Stimulated activated CD4-positive, alpha-beta T cell treated with anti-CD3 and anti-CD28 coated beads, Interleukin-15, amount 100 ng/mL, for 48 hours (primary cell): ENCODE results near the gene COL4A2.

ENCODE experiments used
- DNase-seq, 2 donors: peaks; one replicate each; pipeline ENCODE4 v3.0.0-alpha.2; 2020; ENCODE audit warnings: low read depth in 2 of 2

Gene COL4A2

DNA sequence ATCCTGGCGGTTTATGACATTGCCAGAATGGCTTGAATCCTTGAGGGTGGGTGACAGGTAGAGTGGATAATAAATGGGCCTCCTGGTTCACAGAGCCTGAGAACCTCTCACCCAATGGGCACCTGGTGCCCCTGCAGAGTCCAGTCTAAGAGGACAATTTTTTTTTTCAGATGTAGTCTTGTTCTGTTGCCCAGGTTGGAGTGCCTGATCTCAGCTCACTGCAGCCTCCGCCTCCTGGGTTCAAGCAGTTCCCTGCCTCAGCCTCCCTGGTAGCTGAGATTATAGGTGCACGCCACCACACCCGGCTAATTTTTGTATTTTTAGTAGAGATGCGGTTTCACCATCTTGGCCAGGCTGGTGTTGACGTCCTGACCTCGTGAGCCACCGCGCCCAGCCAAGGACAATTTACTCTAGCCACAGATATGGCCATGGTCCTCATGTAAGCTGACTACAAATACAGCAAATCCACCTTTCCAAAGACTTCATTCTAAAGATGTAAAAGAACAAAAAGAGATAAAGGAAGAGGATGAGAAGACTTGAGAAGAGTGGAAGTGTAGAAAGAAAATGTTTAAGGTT, 33.0 kb downstream of the COL4A2 start:
- no peak for DNase-seq

DNA sequence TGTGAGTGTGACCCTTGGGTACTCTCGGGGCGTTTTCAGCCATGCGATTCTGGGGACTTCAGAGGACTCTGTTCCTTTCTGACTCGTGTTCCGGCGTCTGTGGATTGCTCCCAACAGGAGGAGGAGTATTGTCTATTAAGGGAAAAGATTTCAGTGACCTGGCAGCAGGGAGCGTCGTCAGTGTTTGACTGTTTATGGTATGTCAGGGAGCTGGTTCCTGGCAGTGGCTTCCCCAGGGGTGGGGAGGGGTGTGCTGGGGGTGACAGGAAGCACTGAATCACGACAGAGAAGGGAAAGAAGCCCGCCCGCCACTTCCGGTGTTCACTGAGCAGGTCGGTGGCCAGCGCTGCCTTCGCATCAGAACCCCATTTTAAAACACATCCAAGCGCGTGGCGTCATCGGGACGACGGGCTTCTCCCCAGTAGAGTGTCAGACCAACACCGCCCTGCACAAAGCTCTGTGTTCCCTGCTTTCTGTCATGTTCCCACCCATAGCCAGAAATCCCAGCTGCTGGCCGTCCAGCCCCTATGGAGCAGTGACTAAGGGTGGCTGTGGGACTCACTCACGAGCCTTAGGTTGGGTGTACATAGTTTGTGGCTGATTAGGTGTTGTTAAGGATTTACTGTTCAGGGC, 33.8 kb downstream of the COL4A2 start:
- peak; percentile 51 to 63 for DNase-seq

DNA sequence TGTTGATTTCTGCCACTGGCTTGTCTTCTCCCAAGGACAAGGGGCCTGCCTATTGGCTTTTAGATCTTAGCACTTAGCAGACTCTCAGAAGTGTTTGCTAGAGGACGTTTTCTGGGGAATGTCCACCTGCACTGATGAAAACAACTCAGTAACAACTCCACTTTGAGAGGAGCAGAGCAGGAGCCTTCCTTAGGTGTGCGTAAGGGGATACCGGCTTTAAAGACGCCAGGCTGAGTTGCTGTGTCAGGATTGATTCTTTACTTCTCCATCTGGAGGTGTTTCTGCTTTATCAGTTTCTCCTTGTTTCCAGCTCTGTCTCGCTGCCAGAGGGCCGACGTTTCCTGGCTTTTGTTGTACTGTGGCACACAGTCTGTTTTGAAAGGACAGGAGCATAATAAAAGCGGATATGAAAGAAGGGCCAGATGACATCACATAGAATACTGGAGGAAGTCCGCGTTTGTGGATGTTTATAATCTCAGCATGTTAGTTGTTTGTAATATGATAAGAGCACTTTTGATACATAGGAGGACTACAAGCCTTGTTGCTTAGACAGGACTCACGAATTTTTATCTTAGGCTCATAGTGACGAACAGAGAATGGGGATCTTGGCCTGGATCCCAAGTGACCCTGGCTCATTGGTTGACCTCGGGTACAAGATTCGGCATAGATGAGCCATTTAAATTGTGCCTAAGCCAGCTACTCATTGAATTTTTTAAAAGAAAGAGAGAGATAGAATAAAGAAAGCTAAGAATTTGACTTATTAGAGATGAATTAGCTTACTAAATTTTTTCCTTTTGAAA, 34.6 kb downstream of the COL4A2 start:
- DNase-seq: no peak

DNA sequence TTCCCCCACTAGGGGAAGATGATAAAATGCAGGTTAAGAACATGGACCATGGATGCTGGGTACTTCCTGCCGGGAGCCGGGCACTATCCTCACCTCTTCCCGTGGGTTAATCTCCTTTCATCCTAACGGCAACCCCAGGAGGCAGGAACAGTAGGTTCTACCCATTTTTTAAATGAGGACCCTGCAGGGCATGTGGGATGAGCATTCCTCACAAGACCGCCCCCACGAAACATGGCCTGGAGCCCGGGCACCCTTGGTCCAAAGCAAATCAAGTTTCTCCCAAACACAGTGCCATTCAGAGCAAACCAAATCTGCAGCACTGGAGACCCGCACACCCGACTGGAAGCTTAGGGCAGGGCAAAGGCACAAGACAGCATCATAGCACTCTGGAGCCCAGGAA, 35.4 kb downstream of the COL4A2 start:
- no peak for DNase-seq

DNA sequence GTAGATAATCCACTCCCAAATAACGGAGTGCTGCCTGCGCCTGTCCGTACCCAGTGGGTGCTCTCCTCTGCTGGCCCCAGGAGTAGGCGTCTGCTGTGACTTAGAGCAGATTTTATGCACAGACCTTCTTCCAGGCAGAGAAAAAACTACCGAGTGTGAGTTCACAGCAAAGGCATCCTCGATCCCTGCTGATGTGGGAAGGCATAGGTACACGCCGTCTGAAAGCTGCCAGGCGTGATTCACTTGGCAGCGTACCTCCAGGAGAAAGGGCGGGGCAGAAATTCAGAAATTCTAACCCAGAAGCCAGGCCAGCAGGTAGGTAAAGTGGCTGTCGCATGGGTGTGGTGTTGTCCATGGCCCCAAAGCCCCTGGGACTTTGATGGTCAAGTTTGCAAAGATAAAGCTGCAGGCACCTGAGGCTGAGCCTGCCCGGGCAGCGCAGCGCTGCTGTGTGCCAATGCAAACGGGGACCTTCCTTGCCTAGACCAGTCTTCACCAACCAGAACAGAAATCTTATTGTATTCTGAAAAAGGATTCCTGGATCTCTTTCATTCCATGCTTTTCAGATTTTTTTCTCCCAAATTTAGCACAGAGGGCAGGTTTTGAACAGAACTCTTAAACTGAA, 36.3 kb downstream of the COL4A2 start:
- no peak for DNase-seq

DNA sequence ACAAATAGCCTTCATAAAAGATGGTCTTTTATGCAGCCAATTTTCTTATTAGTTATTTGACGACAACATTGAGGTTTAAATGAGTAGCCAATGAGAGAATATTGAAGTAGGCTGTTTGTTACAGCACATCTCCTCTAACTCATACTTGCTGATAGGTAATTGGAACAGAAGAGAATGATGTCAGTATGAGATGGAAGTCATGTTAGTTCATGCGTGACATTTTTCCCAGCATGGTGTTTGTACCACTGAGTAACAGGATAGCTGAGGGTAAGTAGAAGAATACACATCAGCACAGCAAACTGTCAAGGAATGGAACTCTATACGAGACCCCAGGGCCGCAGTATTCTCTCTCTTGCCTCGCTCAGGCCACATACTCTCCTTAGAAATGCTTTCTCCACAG, 37.2 kb downstream of the COL4A2 start:
- no peak for DNase-seq

DNA sequence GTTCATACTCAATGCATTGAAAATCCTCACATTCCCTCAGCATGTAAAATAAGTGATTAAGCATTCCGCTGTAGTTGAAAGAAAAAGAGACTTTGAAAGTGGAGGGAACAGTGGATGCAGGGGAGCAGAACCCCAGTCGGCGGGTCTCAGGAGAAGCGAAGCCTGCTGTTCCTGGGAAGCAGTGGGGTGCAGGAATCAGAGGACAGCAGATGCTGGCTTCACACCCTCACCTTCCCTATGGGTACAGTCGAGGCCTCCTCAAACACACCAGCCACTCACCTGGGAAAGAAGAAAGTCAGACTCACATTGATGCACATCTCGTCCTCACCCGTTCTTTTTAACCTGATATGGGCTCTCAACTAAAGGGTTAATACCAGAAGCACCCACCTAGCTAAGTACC, 38.2 kb downstream of the COL4A2 start:
- no peak for DNase-seq

DNA sequence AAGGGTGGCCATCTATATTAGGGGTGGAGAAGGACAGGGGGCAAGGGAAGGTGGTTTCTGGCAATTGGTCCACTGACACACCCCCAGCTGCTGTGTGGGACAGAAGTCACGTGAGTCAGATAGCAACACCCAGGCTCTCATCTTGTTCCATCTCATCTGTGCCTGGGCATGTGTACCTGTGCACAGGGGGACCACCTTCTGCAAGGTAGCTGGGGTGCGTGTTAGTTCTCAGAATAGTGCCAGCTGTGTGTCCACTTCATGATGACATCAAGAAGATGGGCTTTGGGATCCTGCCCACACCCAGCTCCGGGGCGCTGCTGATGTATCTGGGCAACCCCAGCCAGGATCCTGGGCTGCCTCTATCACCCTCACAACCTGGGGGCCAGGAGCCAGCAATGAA, 38.6 kb downstream of the COL4A2 start:
- DNase-seq: no peak

DNA sequence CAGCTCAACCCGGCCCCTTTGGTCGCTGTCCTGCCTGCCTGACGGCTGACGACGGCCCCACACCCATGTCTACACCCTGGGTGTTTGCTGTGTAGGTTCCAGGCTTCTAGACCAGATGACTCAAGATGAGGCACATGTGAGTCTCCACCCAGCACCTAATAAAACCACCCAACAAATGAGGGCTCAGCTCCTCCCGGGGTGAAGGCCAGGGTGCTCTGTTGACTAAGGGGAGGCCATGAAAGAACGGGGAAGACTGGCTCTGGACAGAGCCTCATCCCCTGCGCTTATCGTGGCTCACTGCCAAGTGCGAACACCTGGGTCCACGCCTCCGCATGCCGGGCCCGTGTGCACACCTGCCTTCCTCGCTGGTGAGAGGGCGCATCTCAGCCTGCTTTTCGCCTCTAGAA, 39.6 kb downstream of the COL4A2 start:
- DNase-seq: no peak

DNA sequence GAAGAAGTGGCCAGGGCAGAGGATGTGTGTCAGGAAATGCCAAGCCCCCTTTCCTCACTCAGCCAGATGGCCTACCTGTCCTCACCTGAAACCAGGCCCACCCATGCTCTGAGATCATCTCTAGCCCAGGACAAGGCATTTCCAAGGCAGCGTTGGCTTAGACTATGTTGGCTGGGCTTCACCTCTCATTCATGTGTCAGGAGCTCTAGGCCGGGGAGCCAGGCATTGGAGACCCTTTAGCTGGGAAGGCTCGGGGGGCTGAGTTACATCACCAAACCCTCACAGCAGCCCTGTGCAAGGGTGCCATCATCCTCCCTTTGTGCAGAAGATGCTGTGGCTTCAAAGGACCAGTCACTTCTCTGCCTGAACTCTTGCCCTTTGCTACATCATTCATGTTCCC, 40.0 kb downstream of the COL4A2 start:
- no peak for DNase-seq

DNA sequence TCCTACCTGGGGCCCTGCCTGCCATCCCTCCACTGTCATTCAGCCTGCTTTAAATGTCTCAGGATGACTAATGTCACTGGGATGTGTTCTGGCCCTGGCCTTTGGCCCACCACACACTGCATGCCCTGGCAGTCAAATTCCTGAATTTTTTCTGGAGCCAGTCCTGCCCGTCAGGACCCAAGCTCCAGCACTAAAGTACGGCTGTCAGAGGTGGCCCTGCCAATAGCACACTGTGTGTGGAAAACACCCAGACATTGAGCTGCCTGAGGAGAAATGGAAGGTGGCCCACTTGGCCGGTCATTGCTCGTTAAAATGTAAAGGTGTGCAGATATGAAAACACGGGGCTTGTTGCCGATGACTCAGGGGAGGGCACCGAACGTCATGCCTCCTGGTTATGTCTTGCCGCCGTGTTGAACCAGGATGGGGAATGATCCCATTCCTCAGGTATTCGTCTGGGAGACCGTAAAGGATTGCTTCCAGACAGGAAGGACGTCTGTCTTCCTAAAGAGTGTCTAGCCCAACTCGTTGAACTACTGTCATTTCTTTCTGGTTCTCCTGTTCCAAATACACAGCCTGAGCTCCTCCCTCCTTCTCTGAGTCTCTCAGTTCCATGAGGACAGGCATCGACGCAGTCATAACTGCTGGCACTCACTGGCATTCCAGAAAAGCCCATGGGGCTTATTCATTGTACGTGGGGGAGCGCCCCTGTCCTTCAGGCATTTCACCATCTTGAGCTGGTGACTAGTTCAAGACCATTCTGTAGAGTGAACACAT, 40.6 kb downstream of the COL4A2 start:
- DNase-seq: no peak

DNA sequence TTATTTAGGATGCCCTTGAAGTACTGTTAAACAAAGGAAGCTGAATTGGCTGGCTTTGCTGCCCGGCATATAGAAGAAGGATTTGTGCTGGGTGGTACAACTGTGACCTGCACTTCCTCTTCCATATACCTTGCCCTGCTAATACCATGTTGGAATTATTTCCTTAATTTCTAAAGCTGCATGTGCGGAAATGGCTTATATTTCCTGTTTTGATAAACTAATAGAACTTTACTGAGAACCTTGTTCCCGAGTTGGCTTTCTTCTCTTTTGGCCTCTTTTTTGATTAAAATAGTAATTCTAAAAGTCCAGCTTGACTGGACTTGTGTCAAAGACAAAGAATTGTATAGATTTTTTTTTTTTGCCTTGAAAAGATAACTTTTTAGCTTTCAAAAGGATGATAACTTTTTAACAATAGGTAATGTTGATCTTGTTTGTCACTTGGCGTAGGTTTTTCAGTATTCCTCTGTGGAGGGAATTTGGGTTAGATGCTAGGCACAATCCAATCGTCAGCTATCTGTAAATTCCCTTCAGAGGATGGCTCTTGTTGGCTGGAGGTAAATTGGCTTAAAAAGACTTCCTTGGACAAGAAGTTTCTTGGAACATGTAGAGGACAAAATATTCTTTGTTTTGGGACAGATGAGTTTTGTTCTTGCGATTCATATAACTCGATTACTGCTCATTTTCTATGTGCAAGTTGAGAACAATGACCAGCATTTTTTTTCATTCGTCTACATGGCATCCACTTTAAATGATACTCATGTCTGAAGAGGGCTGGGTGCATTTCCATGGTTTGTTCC, 41.4 kb downstream of the COL4A2 start:
- no peak for DNase-seq

DNA sequence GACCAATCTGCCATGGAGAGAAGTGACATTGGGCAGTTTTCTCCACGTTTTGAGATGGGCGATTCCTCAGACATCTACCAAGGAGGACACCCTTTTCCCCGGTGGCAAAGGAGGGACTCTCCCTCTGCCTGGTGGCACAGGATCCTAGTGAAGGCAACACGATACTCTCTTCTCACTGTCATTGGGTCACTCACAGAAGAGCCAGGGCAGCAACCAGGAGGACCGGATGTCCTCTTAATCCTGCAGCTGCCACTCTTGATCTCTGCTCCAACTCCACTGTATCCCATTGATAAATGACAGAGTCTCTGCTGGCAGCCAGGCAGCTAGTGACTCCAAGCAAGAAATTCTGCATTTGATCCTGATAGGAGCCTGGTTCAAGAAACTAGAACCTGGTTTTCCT, 42.2 kb downstream of the COL4A2 start:
- no peak for DNase-seq

DNA sequence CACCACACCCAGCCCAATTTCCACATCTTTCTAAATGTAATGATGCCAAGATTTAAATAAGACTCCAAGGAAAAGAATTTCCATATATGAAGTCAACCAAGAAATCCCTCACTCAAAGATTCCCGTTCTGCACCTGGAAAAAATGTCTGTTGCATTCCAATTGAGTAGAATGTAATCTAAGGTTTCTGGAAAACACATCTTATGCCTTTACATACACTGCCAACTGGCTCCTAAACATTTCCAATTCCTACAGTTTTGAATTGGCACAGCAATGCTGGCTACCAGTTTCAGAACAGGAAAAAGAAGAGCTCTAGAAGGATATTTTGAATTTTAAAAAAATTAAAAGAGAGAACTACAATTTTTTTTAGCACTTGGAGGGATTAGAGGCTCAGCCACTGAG, 43.0 kb downstream of the COL4A2 start:
- no peak for DNase-seq

DNA sequence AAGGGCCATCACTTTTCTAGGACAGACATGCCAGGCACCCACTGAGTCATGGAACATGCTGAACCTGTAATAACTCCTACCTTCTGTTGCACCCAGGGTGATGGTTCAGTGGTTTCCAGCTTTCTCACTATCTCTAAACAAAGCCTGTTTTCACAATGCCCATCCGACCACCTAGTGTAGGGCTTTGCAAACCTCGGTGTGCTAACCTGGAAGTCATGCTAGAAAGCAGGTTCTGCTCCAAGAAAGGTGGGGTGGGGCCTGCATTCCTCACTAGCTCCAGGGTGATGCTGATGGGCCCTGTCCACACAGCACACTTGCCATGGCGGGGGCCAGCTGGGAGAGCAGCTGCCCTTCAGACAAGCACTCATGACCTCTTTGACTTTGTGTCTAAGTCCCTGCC, 43.4 kb downstream of the COL4A2 start:
- DNase-seq: no peak

DNA sequence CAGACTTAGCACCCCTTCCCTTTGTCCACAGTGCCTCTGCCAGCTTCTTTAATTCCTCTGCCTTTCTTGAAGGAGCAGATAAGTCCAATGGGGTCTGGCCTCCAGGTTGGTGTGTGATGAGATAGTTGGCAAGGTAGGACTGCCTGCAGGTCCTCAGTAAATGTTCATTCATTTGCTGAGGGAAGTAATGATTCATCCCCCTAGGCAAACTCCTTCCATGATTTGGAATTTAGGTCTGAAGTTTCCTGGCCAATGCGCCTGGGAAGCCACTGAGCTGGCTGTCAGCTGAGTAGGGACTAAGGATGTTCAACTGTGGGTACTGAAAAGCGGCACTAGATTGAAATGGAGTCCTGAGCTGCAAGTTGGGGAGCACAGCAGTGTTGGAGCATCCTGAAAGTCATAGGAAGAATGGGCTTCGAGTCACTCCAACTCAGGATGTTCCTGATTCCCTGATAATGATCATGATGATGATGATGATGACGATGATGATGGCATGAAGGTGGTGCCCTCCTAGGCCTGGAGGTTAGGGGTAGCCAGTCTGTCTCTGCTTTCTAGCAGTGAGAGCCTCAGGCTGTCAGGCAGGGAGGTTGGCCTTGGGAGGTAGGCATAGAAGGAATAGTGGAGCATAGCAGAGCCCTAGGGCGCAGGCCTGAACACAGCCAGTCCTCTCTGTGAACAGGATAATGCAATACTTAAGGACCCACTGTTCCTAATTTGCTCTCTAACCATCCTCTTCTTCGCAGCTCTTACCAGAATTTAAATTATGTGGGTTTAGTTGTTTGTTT, 44.7 kb downstream of the COL4A2 start:
- DNase-seq: no peak

DNA sequence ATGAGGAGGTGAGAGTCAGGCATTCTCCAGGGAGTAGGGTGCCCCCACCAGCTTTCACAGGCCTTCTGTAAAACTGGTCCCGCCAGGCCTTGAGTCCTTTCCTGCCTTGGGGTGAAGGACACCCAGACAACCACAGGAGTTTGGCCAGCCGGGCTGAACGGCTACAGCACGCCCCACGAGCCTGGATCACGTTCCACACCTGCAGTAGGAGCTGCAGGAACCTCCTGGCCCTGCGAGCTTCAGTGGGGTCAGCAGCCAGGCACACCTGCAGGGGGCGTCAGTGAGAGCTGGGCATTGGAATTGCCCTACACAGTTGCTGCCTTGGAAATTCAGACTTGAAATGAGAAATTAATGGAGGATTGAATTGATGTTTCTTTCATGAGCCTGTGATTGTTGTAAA, 45.7 kb downstream of the COL4A2 start:
- DNase-seq: no peak

DNA sequence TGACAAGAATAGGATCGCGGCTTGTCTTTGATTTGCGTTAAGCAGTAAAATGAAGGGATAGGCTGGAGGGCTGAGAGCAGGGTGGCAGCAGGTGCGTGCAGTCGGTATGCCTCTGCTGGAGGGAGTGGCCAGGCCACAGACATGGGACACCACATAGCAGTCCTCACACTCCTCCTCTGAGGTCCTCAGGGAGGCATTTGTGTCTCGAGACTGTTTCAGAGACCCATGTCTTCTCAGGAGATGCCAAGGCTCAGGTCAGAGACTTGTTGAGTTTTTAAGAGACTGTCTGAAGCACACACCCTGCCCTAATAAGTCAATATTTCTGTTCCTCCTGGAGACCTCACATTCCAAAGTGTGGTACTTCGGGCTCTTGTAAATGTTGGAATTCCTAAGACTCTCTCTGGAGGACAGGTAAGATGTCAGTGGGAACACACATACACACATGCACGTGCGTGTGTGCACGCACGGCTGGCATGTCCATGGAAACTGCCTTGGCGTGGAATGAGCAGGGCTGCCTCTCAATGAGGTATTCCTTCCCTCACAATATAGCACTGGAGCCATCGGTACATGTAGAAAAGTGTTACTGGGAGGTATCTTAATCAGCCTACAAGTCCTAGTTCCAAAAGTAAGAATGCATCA, 46.4 kb downstream of the COL4A2 start:
- DNase-seq: no peak

DNA sequence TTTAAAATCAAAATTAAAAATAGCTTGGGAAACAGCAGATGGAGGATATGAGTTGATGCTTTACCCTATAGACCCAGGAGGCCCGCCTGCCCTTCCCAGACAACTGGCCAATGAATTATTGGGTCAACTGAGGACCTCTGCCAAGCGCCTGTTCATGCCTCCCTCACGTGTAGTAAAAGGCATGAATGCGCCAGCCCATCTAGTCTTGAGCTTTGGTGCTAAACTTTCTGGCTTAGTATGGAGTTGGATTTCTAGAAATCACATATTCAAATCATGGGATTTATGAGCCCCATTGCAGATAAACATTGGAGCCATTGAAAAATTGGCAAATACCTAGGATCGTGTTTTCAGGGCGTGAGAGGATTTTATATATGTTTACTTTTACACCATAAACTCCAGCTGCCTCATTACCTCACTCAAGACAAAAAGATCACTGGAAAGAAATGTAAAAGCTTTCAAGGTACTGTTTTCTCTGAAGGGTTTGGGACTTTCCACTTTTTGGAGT, 47.1 kb downstream of the COL4A2 start:
- no peak for DNase-seq
